Activated naive CD8-positive, alpha-beta T cell treated with anti-CD3 and anti-CD28 coated beads, Interleukin-2, amount 10 ng/mL, durations not matched to agents 7 days and 5 days (primary cell): ENCODE results near the gene PSMC3. TPM values are rescaled to one million over a fixed set of nuclear protein-coding genes. Genes with fewer than 3 reads are reported as not detected.

Source experiments
- microRNA-seq: library from miRNA; unstranded; fragments of <30 nt; microRNA quantifications from one replicate; pipeline ENCODE4 v1.2.0, GENCODE V29; 2022
- total RNA-seq, 2 experiments: library from RNA; stranded (reverse); gene quantifications; one replicate each; pipeline ENCODE4 v1.2.3, GENCODE V29; 2021

PSMC3 gene
- total RNA-seq, 2 experiments from 2014 or later, result 113 to 115 TPM

Small RNA genes lying within 50 kb of the gene (microRNA-seq; reads per million reads assigned to microRNA genes)
- gene MIR4487, result not detected

Other genes with a start within 250 kb of the PSMC3 start
- 100 to 1,000 TPM; 108 to 113 TPM for gene ARFGAP2, start 249.6 kb downstream of the PSMC3 start, total RNA-seq
- gene PACSIN3, start 240.0 kb downstream of the PSMC3 start, total RNA-seq, result 1 to 10 TPM; 1.1 to 1.3 TPM
- 100 to 1,000 TPM; 178 to 181 TPM for gene DDB2, start 211.5 kb downstream of the PSMC3 start, total RNA-seq
- gene ACP2, start 177.6 kb downstream of the PSMC3 start, total RNA-seq, result 10 to 100 TPM; 26.5 to 31.1 TPM
- 10 to 100 TPM; 11.7 to 15.1 TPM for gene NR1H3, start 168.4 kb downstream of the PSMC3 start, total RNA-seq
- 100 to 1,000 TPM; 113 to 114 TPM for gene MADD, start 156.3 kb downstream of the PSMC3 start, total RNA-seq
- gene MYBPC3, start 73.7 kb downstream of the PSMC3 start, total RNA-seq, result under 1 TPM in 1 of 2 experiments, not detected in 1; 0.11 TPM
- 1 to 10 TPM; 2.9 to 3.5 TPM for gene SPI1, start 47.9 kb downstream of the PSMC3 start, total RNA-seq
- gene SLC39A13, start 17.8 kb downstream of the PSMC3 start, total RNA-seq, result 10 to 100 TPM; 33.1 to 38.2 TPM
- under 1 TPM; 0.42 to 0.91 TPM for gene RAPSN, start 22.7 kb upstream of the PSMC3 start, total RNA-seq
- gene CELF1, start 126.7 kb upstream of the PSMC3 start, total RNA-seq, result 100 to 1,000 TPM; 102 to 113 TPM
- 10 to 100 TPM; 37.9 to 39.3 TPM for gene PTPMT1, start 139.2 kb upstream of the PSMC3 start, total RNA-seq
- gene KBTBD4, start 152.5 kb upstream of the PSMC3 start, total RNA-seq, result 10 to 100 TPM; 18.8 to 19.0 TPM
- 100 to 1,000 TPM; 105 to 108 TPM for gene NDUFS3, start 152.6 kb upstream of the PSMC3 start, total RNA-seq
- not detected for gene FAM180B, start 160.2 kb upstream of the PSMC3 start, total RNA-seq
- gene C1QTNF4, start 168.0 kb upstream of the PSMC3 start, total RNA-seq, result under 1 TPM; 0.43 to 0.47 TPM
- gene MTCH2, start 216.1 kb upstream of the PSMC3 start, total RNA-seq, result 10 to 100 TPM; 61.4 to 66.8 TPM